Stimulated activated naive CD8-positive, alpha-beta T cell treated with anti-CD3 and anti-CD28 coated beads, Interleukin-15, amount 100 ng/mL, for 72 hours (primary cell): Measurements from ENCODE around the gene DNAJA2.

Experiments
- ATAC-seq: fragments of 150-1000 bp; cut with Tn5 transposase; 2 replicates; pipeline ENCODE4 v1.10.0; 2021; ENCODE audit warnings: mild to moderate bottlenecking, moderate library complexity
- DNase-seq, 2 donors: peaks; one replicate each; pipeline ENCODE4 v3.0.0; 2021 to 2022
- H3K27ac Mint-ChIP-seq, 2 donors: one replicate each; pipeline ENCODE4 v1.8.0; 2022; ENCODE audit warnings: mild to moderate bottlenecking in 2 of 2, mixed read lengths in 2 of 2, moderate library complexity in 2 of 2
- H3K27me3 Mint-ChIP-seq: one replicate; pipeline ENCODE4 v1.8.0; 2022; ENCODE audit warnings: mixed read lengths
- H3K4me1 Mint-ChIP-seq: one replicate; pipeline ENCODE4 v1.8.0; 2022; ENCODE audit warnings: mild to moderate bottlenecking, mixed read lengths
- H3K4me3 Mint-ChIP-seq, 2 donors: one replicate each; pipeline ENCODE4 v1.8.0; 2022; ENCODE audit warnings: mild to moderate bottlenecking in 2 of 2, mixed read lengths in 2 of 2, moderate library complexity in 1 of 2
- H3K9me3 Mint-ChIP-seq, 2 donors: one replicate each; pipeline ENCODE4 v1.8.0; 2022; ENCODE audit warnings: mixed read lengths in 2 of 2

DNAJA2 gene

GRCh38 chr16:46906360-46907060 is 67.0 kb downstream of the DNAJA2 start:
- DNase-seq, result no peak
- no peak overlapping the region for H3K4me3 Mint-ChIP-seq
- H3K4me1 Mint-ChIP-seq, result peaks cover 18% of the 10 kb centered on the region
- no peak overlapping the region for H3K27ac Mint-ChIP-seq
- no peak for ATAC-seq
- no peaks in the 10 kb centered on the region for H3K27me3 Mint-ChIP-seq
- no peaks in the 10 kb centered on the region for H3K9me3 Mint-ChIP-seq
